ENCODE data around the gene RUFY3. TPM values are rescaled to one million over a fixed set of nuclear protein-coding genes. Genes with fewer than 3 reads are reported as not detected.
A peak's percentile ranks its signal among the peaks of the same experiment; 100 is the strongest.

The RUFY3 gene
- total and polyA plus RNA-seq, 2 of the 13 experiments (the other 11 are each of a cell fraction or from before 2014, with no cell fraction given) = 17.9 to 25.3 TPM

DNA sequence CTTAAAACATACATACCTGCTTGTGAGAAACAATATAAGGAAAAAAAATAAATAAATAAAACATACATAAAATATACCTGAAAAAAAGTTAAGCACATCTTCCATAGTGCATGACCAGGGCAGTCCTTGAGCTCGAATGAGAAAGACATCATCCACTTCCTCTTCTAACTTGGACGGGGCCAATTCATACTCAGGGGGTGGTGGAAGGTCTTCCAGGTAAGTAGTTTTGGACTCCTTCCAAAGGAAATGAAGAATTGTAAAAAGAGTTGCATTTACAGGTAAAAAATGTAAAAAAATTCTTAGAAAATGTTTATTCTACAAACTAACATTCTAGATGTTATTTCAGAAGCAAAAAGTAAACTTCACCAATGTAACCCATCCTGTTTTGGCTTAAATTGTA is 114.3 kb downstream of the RUFY3 start (continued):
- TF ChIP-seq, protein P1, sequence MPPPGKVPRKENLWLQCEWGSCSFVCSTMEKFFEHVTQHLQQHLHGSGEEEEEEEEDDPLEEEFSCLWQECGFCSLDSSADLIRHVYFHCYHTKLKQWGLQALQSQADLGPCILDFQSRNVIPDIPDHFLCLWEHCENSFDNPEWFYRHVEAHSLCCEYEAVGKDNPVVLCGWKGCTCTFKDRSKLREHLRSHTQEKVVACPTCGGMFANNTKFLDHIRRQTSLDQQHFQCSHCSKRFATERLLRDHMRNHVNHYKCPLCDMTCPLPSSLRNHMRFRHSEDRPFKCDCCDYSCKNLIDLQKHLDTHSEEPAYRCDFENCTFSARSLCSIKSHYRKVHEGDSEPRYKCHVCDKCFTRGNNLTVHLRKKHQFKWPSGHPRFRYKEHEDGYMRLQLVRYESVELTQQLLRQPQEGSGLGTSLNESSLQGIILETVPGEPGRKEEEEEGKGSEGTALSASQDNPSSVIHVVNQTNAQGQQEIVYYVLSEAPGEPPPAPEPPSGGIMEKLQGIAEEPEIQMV (CRISPR knock-in tag; IDR thresholded peaks at IDR 0.05; ENCODE audit: low read depth) = no peak
- TF ChIP-seq YEATS2 (CRISPR knock-in tag; IDR thresholded peaks at IDR 0.05; ENCODE audit: borderline replicate concordance) (no peak), ZFP1 (CRISPR knock-in tag; IDR thresholded peaks at IDR 0.05) (no peak), HNRNPLL (IDR thresholded peaks at IDR 0.05; ENCODE audit: low read depth, low read length, poor library complexity, severe bottlenecking) (no peak), AHR (CRISPR knock-in tag; IDR thresholded peaks at IDR 0.05) (no peak), ZNF329 (CRISPR knock-in tag; IDR thresholded peaks at IDR 0.05; ENCODE audit: low read depth) (no peak), GTF2F1 (IDR thresholded peaks at IDR 0.05; ENCODE audit: low read length) (no peak), ZNF547 (CRISPR knock-in tag; IDR thresholded peaks at IDR 0.05) (no peak), KAT2B (IDR thresholded peaks at IDR 0.05; ENCODE audit: borderline replicate concordance, low read depth, low read length) (no peak)
- TF ChIP-seq, protein P2, sequence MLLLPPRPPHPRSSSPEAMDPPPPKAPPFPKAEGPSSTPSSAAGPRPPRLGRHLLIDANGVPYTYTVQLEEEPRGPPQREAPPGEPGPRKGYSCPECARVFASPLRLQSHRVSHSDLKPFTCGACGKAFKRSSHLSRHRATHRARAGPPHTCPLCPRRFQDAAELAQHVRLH (CRISPR knock-in tag; IDR thresholded peaks at IDR 0.05; ENCODE audit: borderline replicate concordance, low read depth) = no peak
- TF ChIP-seq, protein P3, sequence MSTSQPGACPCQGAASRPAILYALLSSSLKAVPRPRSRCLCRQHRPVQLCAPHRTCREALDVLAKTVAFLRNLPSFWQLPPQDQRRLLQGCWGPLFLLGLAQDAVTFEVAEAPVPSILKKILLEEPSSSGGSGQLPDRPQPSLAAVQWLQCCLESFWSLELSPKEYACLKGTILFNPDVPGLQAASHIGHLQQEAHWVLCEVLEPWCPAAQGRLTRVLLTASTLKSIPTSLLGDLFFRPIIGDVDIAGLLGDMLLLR (CRISPR knock-in tag; IDR thresholded peaks at IDR 0.05) = no peak

DNA sequence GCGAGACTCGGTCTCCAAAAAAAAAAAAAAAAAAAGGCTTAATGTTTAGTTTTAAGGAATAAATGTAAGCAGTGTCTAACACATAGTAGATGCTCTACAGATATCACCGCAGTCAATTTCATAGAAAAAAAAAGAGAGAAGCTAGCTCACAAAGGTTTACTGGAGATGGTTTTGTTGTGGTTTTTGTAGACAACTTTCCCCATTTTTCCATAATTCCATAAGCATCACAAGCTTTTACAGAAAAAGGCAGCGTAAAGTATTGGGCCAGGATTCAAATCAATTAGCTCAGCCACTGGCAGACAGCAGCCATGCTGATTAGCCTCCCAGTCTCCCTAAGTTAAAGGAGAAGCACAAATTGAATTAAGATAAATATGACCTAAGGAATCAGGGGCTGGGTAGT is 116.4 kb downstream of the RUFY3 start:
- peaks cover 2 to 16% of the 10 kb centered on the region in 2 experiments for H3K36me3 ChIP-seq (replicated peaks in 1 of 2; ENCODE audit: control insufficient read depth in 1 of 2, insufficient read depth in 2 of 2, low read length in 2 of 2)
- peaks cover 25% of the 10 kb centered on the region for H4K20me1 ChIP-seq (ENCODE audit: insufficient read depth, low read length)
- BruUV-seq (replicated peaks) = no TSS peak
- no peak overlapping the region for H2AFZ ChIP-seq (ENCODE audit: low read length)
- ChIA-PET POLR2A (interaction anchor here (1.3 to 1.8 kb wide), 3 partner anchors 103 to 155 kb away, joined by 3 to 5 read pairs (median 4); partner anchors contain the start of gene DCK), CTCF (ENCODE audit: low intra/inter-chr PET ratio, low total read pairs) (no interaction called here)
- in situ Hi-C loops (cut with HindIII; ENCODE audit: extremely low pct_ligation_motif_present, low pct_unique_long_range_greater_than_20kb) (no loop called here), intact Hi-C loops (cut with micrococcal nuclease; ENCODE audit: unreplicated experiment) (loop anchor here (5.0 kb wide), 3 partner anchors 64 to 154 kb away; partner anchors contain the start of genes DCK and MOB1B)
- FAIRE-seq = no peak
- H3K79me2 ChIP-seq (ENCODE audit: insufficient read depth, low read length) = peaks cover 39% of the 10 kb centered on the region
- peak overlapping the region; percentile 88 to 91 (median 90) for H3K4me3 ChIP-seq (replicated peaks in 1 of 3; ENCODE audit: insufficient read depth in 1 of 3, low read depth in 2 of 3, low read length in 3 of 3)
- H3K9me3 ChIP-seq (ENCODE audit: low read length) = no peaks in the 10 kb centered on the region
- peaks cover 31% of the 10 kb centered on the region for H3K4me1 ChIP-seq (ENCODE audit: insufficient read depth, low read length)
- H3K27ac ChIP-seq (ENCODE audit: extremely low read length, insufficient read depth, low read length) = peak overlapping the region; percentile 75
- H3K9ac ChIP-seq (ENCODE audit: insufficient read depth, low read depth, low read length) = peak overlapping the region; percentile 89
- no peaks in the 10 kb centered on the region for H3K27me3 ChIP-seq (ENCODE audit: control insufficient read depth in 1 of 2, insufficient read depth in 2 of 2, low read length in 2 of 2)
- H3K4me2 ChIP-seq (ENCODE audit: low read depth, low read length) = peak overlapping the region; percentile 82
- no peak for ATAC-seq
- WGBS (ENCODE audit: low lambda C conversion rate) = 2% methylated on average over 4 of the region's 4 CpGs
- DNase-seq (ENCODE audit: low spot score) = no peak
- TF ChIP-seq TAF15 (IDR thresholded peaks at IDR 0.05; ENCODE audit: low read depth, low read length, poor library complexity, severe bottlenecking) = no peak
- 0 out of 2 replicates have a peak, but pooled peaks have one; percentile 4 for TF ChIP-seq ELF1 (CRISPR knock-in tag; IDR thresholded peaks at IDR 0.05)
- TF ChIP-seq SMARCC2 (IDR thresholded peaks at IDR 0.05) = no peak
- TF ChIP-seq JARID2 (CRISPR knock-in tag; IDR thresholded peaks at IDR 0.05; ENCODE audit: insufficient replicate concordance) = no peak
- TF ChIP-seq, protein P4, sequence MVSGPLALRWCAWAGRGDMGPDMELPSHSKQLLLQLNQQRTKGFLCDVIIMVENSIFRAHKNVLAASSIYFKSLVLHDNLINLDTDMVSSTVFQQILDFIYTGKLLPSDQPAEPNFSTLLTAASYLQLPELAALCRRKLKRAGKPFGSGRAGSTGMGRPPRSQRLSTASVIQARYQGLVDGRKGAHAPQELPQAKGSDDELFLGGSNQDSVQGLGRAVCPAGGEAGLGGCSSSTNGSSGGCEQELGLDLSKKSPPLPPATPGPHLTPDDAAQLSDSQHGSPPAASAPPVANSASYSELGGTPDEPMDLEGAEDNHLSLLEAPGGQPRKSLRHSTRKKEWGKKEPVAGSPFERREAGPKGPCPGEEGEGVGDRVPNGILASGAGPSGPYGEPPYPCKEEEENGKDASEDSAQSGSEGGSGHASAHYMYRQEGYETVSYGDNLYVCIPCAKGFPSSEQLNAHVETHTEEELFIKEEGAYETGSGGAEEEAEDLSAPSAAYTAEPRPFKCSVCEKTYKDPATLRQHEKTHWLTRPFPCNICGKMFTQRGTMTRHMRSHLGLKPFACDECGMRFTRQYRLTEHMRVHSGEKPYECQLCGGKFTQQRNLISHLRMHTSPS (CRISPR knock-in tag; IDR thresholded peaks at IDR 0.05; ENCODE audit: low read depth) = no peak
- TF ChIP-seq, protein P5, sequence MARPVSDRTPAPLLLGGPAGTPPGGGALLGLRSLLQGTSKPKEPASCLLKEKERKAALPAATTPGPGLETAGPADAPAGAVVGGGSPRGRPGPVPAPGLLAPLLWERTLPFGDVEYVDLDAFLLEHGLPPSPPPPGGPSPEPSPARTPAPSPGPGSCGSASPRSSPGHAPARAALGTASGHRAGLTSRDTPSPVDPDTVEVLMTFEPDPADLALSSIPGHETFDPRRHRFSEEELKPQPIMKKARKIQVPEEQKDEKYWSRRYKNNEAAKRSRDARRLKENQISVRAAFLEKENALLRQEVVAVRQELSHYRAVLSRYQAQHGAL (CRISPR knock-in tag; IDR thresholded peaks at IDR 0.05; ENCODE audit: not compliant biosample characterization) = no peak
- no peak for TF ChIP-seq ESRRA (CRISPR knock-in tag; IDR thresholded peaks at IDR 0.05; ENCODE audit: low read depth)
- 0 out of 2 replicates have a peak, but pooled peaks have one; percentile 1 for TF ChIP-seq ZNF605 (CRISPR knock-in tag; IDR thresholded peaks at IDR 0.05)
- TF ChIP-seq U2AF2 (IDR thresholded peaks at IDR 0.05; ENCODE audit: low read depth, low read length) = no peak
